H1 (cell line): Measurements from ENCODE around the gene MYH3. TPM values are rescaled to one million over a fixed set of nuclear protein-coding genes. Genes with fewer than 3 reads are reported as not detected.

ENCODE experiments used
- ATF2 ChIP-seq: IDR thresholded peaks from 2 replicates; pipeline ENCODE4 v1.6.1; 2012; ENCODE audit warnings: low read length, inconsistent platforms
- BACH1 ChIP-seq: IDR thresholded peaks from 2 replicates; pipeline ENCODE4 v1.6.1; 2012; ENCODE audit warnings: low read length, improper control_type of control experiment
- CEBPB ChIP-seq: IDR thresholded peaks from 2 replicates; pipeline ENCODE4 v1.6.1; 2012; ENCODE audit warnings: low read depth, low read length
- CHD1 ChIP-seq: IDR thresholded peaks from 2 replicates; pipeline ENCODE4 v1.6.1; 2012; ENCODE audit warnings: low read depth, low read length, improper control_type of control experiment
- CTBP2 ChIP-seq: IDR thresholded peaks from 2 replicates; pipeline ENCODE4 v1.7.0; 2011; ENCODE audit warnings: borderline replicate concordance, mild to moderate bottlenecking, moderate library complexity, mixed read lengths, low read length; ENCODE audit not compliant: insufficient read depth, insufficient read length
- EGR1 ChIP-seq: IDR thresholded peaks from 2 replicates; pipeline ENCODE4 v1.6.1; 2011; ENCODE audit warnings: low read depth, low read length, borderline replicate concordance
- EP300 ChIP-seq, 2 experiments: IDR thresholded peaks; 1 replicate in 1 of 2; 2 replicates in 1 of 2; pipeline ENCODE4 v1.6.1; 2011 to 2012; ENCODE audit warnings: low read depth in 2 of 2, low read length in 2 of 2, mild to moderate bottlenecking in 2 of 2, borderline replicate concordance in 1 of 2, inconsistent platforms in 1 of 2, moderate library complexity in 1 of 2
- EZH2 ChIP-seq: fragments of 200-600 bp; sonication (generic); IDR thresholded peaks from 2 replicates; pipeline ENCODE4 v1.7.1; 2012; ENCODE audit warnings: low read depth, mild to moderate bottlenecking, moderate library complexity, low read length, inconsistent platforms; ENCODE audit not compliant: severe bottlenecking
- FOSL1 ChIP-seq: IDR thresholded peaks from 2 replicates; pipeline ENCODE4 v1.6.1; 2011; ENCODE audit warnings: mild to moderate bottlenecking, low read depth, low read length, moderate library complexity; ENCODE audit not compliant: insufficient read depth
- HDAC2 ChIP-seq, 2 experiments: fragments of 300-600 bp in 1 of 2; sonication (generic) in 1 of 2; IDR thresholded peaks; 2 replicates each; pipeline ENCODE4 v1.6.1; 2011 to 2012; ENCODE audit warnings: low read depth in 2 of 2, low read length in 2 of 2, mild to moderate bottlenecking in 2 of 2, moderate library complexity in 2 of 2, borderline replicate concordance in 1 of 2, inconsistent platforms in 1 of 2
- KDM1A ChIP-seq: fragments of 200-600, 300-600 bp; sonication (generic); IDR thresholded peaks from 2 replicates; pipeline ENCODE4 v1.7.1; 2016; ENCODE audit warnings: mild to moderate bottlenecking, low read length, borderline replicate concordance
- KDM5A ChIP-seq: fragments of 200-600 bp; IDR thresholded peaks from 2 replicates; pipeline ENCODE4 v1.7.1; 2012; ENCODE audit warnings: mild to moderate bottlenecking, low read length, inconsistent platforms, mixed read lengths
- MAFK ChIP-seq: IDR thresholded peaks from 2 replicates; pipeline ENCODE4 v1.6.1; 2012; ENCODE audit warnings: low read depth, mild to moderate bottlenecking, improper control_type of control experiment, low read length
- NRF1 ChIP-seq: IDR thresholded peaks from 2 replicates; pipeline ENCODE4 v1.6.1; 2011; ENCODE audit warnings: mild to moderate bottlenecking, low read depth, low read length, improper control_type of control experiment
- SAP30 ChIP-seq: fragments of 300-600 bp; sonication (generic); IDR thresholded peaks from 2 replicates; pipeline ENCODE4 v1.7.1; 2012; ENCODE audit warnings: low read length, moderate library complexity, mild to moderate bottlenecking, inconsistent platforms; ENCODE audit not compliant: insufficient read depth, insufficient replicate concordance
- SP4 ChIP-seq: IDR thresholded peaks from 2 replicates; pipeline ENCODE4 v1.6.1; 2012; ENCODE audit warnings: low read length, inconsistent platforms
- TAF7 ChIP-seq: optimal IDR thresholded peaks from 2 replicates; pipeline ENCODE3; 2011; ENCODE audit warnings: low read depth, mild to moderate bottlenecking, inconsistent platforms, low read length, moderate library complexity, borderline replicate concordance
- TBP ChIP-seq: IDR thresholded peaks from 2 replicates; pipeline ENCODE4 v1.6.1; 2011; ENCODE audit warnings: low read depth, low read length, improper control_type of control experiment
- TCF12 ChIP-seq: IDR thresholded peaks from 2 replicates; pipeline ENCODE4 v1.6.1; 2011; ENCODE audit warnings: low read depth, mild to moderate bottlenecking, low read length
- TEAD4 ChIP-seq: IDR thresholded peaks from 2 replicates; pipeline ENCODE4 v1.6.1; 2012; ENCODE audit warnings: low read depth, low read length, inconsistent platforms, mixed read lengths
- ZNF274 ChIP-seq: IDR thresholded peaks from 2 replicates; pipeline ENCODE4 v1.7.0; 2012; ENCODE audit warnings: low read length, borderline replicate concordance; ENCODE audit errors: extremely low read depth
- polyA plus RNA-seq, 7 experiments: library from polyadenylated mRNA; depleted of rRNA in 3 of 7; stranded (reverse) in 5 of 7; unstranded in 2 of 7; fragments of >200 nt in 5 of 7; fragments of 200-250 nt in 2 of 7; gene quantifications; 1 replicate in 5 of 7; 2 replicates in 1 of 7; 4 replicates in 1 of 7; pipeline versions ENCODE4 v1.2.1 to v1.2.3, GENCODE V29; 2011 to 2013; ENCODE audit warnings: missing spikeins in 2 of 7, mixed read lengths in 2 of 7
- total RNA-seq: library from RNA; stranded (reverse); fragmentation: NEBNext Ultra II Directional; extraction: Animal tissue kit (Norgen Biotek cat#: 25700); gene quantifications from 2 replicates; pipeline ENCODE4 v1.2.1, GENCODE V29; 2021

The MYH3 gene
- total and polyA plus RNA-seq, 2 of the 8 experiments (the other 6 are each of a cell fraction or from before 2014, with no cell fraction given): 0.65 to 1.8 TPM

- peak; percentile 87 for TF ChIP-seq TBP
- no peak for TF ChIP-seq KDM1A
- no peak for TF ChIP-seq CHD1
- TF ChIP-seq EZH2: no peak
- no peak for TF ChIP-seq CEBPB
- TF ChIP-seq TCF12: no peak
- TF ChIP-seq ATF2: no peak
- TF ChIP-seq NRF1: no peak
- no peak for TF ChIP-seq EP300 (IDR thresholded peaks at IDR 0.05; ENCODE audit: borderline replicate concordance in 1 of 2, low read depth in 2 of 2, low read length in 2 of 2)
- TF ChIP-seq SAP30: peak; percentile 32
- no peak for TF ChIP-seq SP4
- TF ChIP-seq HDAC2 (IDR thresholded peaks at IDR 0.05; ENCODE audit: borderline replicate concordance in 1 of 2, low read depth in 2 of 2, low read length in 2 of 2): peak in 1 of 2 experiments; percentile 89; a peak in 2 of 4 replicates
- TF ChIP-seq EGR1: peak; percentile 62; the same call in 1 of the 2 replicates
- no peak for TF ChIP-seq CTBP2
- TF ChIP-seq BACH1: no peak
- TF ChIP-seq TAF7: peak; percentile 66
- TF ChIP-seq TEAD4: no peak
- no peak for TF ChIP-seq ZNF274
- no peak for TF ChIP-seq MAFK
- 0 out of 2 replicates have a peak, but pooled peaks have one; percentile 35 for TF ChIP-seq KDM5A
- no peak for TF ChIP-seq FOSL1
These were observed 40.3 kb upstream of the MYH3 start, which contains the start of the genes ADPRM and SCO1 (continued) for GRCh38 chr17:10697092-10698081.
